ENCODE measurements around the gene GLRA1. TPM values are rescaled to one million over a fixed set of nuclear protein-coding genes. Genes with fewer than 3 reads are reported as not detected.
A peak's percentile ranks its signal among the peaks of the same experiment; 100 is the strongest.

GLRA1 gene
- total RNA-seq, 1 donor from 2014 or later, result not detected

DNA sequence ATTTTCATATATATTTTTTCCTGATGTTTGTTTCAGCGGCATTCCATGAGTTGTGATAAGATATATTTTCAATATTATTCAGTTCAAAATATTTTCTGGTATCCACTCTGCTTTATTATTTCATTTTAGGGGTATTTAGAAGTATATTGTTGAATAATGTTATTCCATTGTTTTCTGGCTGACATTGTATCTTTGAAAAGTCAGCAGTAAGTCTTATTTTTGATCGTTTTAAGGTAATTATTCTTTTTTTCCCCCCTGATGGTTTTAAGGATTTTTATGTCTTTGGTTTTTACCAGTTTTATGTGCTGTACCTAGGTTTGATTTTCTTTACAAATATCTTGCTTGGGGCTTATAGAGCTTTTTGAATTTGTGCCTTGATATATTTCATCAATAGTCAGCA is 6.6 kb upstream of the GLRA1 start:
- no peaks in the 10 kb centered on the region for H3K36me3 ChIP-seq (ENCODE audit: control insufficient read depth, insufficient read depth, low read length)
- no peak overlapping the region for H3K4me3 ChIP-seq (ENCODE audit: low read depth, low read length)
- TF ChIP-seq, protein P1, sequence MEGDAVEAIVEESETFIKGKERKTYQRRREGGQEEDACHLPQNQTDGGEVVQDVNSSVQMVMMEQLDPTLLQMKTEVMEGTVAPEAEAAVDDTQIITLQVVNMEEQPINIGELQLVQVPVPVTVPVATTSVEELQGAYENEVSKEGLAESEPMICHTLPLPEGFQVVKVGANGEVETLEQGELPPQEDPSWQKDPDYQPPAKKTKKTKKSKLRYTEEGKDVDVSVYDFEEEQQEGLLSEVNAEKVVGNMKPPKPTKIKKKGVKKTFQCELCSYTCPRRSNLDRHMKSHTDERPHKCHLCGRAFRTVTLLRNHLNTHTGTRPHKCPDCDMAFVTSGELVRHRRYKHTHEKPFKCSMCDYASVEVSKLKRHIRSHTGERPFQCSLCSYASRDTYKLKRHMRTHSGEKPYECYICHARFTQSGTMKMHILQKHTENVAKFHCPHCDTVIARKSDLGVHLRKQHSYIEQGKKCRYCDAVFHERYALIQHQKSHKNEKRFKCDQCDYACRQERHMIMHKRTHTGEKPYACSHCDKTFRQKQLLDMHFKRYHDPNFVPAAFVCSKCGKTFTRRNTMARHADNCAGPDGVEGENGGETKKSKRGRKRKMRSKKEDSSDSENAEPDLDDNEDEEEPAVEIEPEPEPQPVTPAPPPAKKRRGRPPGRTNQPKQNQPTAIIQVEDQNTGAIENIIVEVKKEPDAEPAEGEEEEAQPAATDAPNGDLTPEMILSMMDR (IDR thresholded peaks at IDR 0.05; ENCODE audit: insufficient read depth, low read length, poor library complexity, severe bottlenecking), result no peak
- no peak for DNase-seq (ENCODE audit: low read depth)
- H3K27me3 ChIP-seq (ENCODE audit: control insufficient read depth, insufficient read depth, low read length), result no peaks in the 10 kb centered on the region

DNA sequence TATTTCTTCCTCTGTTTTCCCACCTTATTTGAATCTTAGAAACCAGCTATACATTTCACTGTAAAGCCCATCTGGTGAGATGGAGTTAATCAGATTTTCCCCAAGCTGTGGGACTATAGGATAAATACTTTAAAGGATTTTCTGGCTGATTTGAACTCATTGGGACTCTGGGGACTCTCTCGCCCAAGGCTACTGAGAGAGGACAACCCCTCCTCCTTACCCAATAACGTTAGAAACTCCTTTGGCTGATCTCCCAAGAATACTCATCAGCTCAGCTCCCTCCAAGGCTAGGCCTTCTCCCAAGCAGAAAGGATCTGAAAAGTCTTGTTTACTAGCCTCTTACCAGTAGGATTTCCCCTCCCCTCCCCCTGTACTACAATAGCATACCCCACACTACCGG is 1.5 kb upstream of the GLRA1 start:
- H3K36me3 ChIP-seq (ENCODE audit: control insufficient read depth, insufficient read depth, low read length), result no peaks in the 10 kb centered on the region
- H3K27me3 ChIP-seq (ENCODE audit: control insufficient read depth, insufficient read depth, low read length), result peaks cover 8% of the 10 kb centered on the region
- TF ChIP-seq, protein P1 (IDR thresholded peaks at IDR 0.05; ENCODE audit: insufficient read depth, low read length, poor library complexity, severe bottlenecking), result no peak
- no peak for DNase-seq (ENCODE audit: low read depth)
- H3K4me3 ChIP-seq (ENCODE audit: low read depth, low read length), result no peak overlapping the region

DNA sequence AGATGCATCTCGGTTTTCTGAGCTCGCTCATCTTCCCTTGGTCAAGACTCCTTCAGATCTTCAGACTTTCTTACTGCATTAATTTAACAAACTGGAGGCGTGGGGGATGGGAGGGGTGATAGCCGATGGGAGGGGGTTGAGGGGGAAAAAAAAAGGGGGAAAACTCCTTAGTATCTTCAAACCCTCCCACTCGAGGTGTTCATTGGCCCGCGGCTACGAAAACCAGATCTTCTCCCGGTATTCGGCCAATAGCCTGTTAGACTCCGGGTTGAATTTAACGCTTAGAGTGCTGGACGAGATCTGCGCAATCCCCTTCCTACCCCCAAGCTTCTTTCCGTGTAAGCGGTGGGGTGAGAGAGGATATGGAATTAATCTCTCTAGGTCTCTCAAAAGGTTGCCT is 689 bp upstream of the GLRA1 start:
- DNase-seq (ENCODE audit: low read depth), result no peak
- H3K4me3 ChIP-seq (ENCODE audit: low read depth, low read length), result no peak overlapping the region
- TF ChIP-seq, protein P1 (IDR thresholded peaks at IDR 0.05; ENCODE audit: insufficient read depth, low read length, poor library complexity, severe bottlenecking), result no peak
- no peaks in the 10 kb centered on the region for H3K36me3 ChIP-seq (ENCODE audit: control insufficient read depth, insufficient read depth, low read length)
- peaks cover 8% of the 10 kb centered on the region for H3K27me3 ChIP-seq (ENCODE audit: control insufficient read depth, insufficient read depth, low read length)

DNA sequence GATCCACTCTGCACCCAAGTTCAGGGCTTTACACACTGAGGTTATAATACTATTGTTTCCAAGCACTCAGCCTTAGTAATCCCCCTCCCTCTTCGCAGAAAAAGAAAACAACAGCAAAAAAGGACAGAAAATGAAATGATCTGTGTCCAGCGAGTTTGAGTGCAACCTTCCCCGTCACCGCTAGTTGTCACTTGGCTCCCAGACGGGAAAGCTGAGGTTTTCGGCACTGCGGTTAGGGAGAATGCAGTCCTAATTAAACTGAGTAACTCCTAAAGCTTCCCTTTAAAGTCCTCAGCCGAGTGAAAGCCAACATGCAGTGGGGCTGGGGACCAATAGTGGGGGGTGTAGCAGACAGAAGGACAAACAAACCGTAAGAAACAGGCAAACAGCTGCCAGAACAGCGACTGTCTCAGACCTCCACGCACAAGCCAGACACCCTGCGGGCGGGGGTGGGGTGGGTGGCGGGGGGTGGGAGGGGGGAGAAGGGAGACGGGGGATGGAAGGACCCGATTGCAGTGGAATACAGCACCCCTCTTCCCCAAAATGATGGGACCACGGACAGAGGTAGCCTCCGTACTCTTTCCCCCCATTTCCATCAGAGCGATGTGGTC is 680 bp downstream of the GLRA1 start:
- TF ChIP-seq, protein P1 (IDR thresholded peaks at IDR 0.05; ENCODE audit: insufficient read depth, low read length, poor library complexity, severe bottlenecking), result peak; percentile 41
- no peak overlapping the region for H3K4me3 ChIP-seq (ENCODE audit: low read depth, low read length)
- H3K36me3 ChIP-seq (ENCODE audit: control insufficient read depth, insufficient read depth, low read length), result no peaks in the 10 kb centered on the region
- no peak for DNase-seq (ENCODE audit: low read depth)
- H3K27me3 ChIP-seq (ENCODE audit: control insufficient read depth, insufficient read depth, low read length), result peaks cover 8% of the 10 kb centered on the region

DNA sequence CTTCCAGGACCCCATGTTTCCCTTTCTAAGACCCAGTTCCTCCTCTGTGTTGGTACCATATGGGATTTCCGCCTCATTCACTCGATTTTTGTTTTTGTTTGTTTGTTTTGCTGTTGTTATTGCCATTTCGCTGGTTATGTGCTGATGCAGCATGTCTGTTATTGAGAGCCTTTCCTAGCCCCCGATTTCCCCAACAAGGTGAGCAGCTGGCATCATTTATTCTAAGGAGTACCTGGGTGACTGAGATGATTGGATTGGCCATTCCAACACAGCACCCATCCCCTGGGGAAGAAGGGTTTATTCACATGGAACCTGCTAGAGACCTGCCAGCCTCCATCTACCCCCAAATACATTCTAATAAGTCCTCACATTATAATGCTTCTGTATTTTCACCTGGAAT is 2.7 kb downstream of the GLRA1 start:
- Histone ChIP-seq H3K36me3 (ENCODE audit: control insufficient read depth, insufficient read depth, low read length) (no peaks in the 10 kb centered on the region), H3K4me3 (ENCODE audit: low read depth, low read length) (no peak overlapping the region), H3K27me3 (ENCODE audit: control insufficient read depth, insufficient read depth, low read length) (peaks cover 8% of the 10 kb centered on the region)
- TF ChIP-seq, protein P1 (IDR thresholded peaks at IDR 0.05; ENCODE audit: insufficient read depth, low read length, poor library complexity, severe bottlenecking), result no peak
- no peak for DNase-seq (ENCODE audit: low read depth)

DNA sequence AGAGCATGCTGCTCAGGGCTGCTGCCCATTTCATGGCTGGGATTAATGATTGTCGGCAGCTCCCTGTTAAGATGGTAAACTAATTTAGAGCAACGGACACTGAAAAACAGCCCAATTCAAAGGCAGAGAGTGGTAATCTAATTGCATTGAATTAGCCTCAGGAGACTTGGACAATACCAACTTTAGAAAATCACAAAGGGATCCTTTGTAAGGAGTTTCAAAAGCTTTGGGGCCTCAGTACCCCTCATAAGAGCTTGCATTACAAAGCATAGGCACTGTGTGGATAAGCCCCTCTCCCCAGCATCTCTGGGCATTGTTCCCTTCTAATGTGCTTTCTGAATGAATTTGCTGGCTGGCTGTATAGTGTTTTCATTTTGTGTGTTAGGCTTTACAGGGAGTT is 6.7 kb downstream of the GLRA1 start:
- Histone ChIP-seq H3K4me3 (ENCODE audit: low read depth, low read length) (no peak overlapping the region), H3K36me3 (ENCODE audit: control insufficient read depth, insufficient read depth, low read length) (no peaks in the 10 kb centered on the region), H3K27me3 (ENCODE audit: control insufficient read depth, insufficient read depth, low read length) (no peaks in the 10 kb centered on the region)
- TF ChIP-seq, protein P1 (IDR thresholded peaks at IDR 0.05; ENCODE audit: insufficient read depth, low read length, poor library complexity, severe bottlenecking), result no peak
- DNase-seq (ENCODE audit: low read depth), result no peak
